ENCODE data around the gene TXNRD2. TPM values are rescaled to one million over a fixed set of nuclear protein-coding genes. Genes with fewer than 3 reads are reported as not detected.

Gene TXNRD2
- total RNA-seq, 4 donors from 2014 or later = 8.0 to 11.3 (median 10.4) TPM

DNA sequence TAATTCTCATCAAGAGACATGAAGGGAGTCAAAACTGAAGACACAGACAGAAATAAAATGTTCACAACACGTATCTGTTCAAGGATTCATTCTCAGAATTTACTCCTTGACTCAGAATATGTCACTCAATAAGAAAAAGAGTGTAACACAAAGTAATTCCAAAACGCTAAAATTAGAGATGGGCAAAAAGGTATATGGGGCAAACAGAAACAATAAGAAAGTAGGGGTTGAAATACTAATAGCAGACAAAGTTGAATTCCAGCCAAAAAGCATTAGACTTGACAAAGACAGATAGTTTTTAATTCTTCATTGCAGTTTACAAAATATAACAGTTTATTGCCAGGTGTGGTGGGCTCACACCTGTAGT, 113.6 kb downstream of the TXNRD2 start:
- WGBS, 2 donors = 55 to 69% methylated on average over 2 of the region's 2 CpGs
- H3K9me3 ChIP-seq = no peaks in the 10 kb centered on the region
- H3K4me1 ChIP-seq = peaks cover 0 to 47% (median 13%) of the 10 kb centered on the region in 3 donors
- H3K27ac ChIP-seq = no peak overlapping the region
- H3K4me3 ChIP-seq = no peak overlapping the region
- intact Hi-C loops (cut with DNase I) = no loop called here
- no peaks in the 10 kb centered on the region for H3K36me3 ChIP-seq
- H3K27me3 ChIP-seq = no peaks in the 10 kb centered on the region
- DNase-seq = no peak
- no peak for TF ChIP-seq POLR2A (IDR thresholded peaks at IDR 0.05)
- TF ChIP-seq, protein P1, sequence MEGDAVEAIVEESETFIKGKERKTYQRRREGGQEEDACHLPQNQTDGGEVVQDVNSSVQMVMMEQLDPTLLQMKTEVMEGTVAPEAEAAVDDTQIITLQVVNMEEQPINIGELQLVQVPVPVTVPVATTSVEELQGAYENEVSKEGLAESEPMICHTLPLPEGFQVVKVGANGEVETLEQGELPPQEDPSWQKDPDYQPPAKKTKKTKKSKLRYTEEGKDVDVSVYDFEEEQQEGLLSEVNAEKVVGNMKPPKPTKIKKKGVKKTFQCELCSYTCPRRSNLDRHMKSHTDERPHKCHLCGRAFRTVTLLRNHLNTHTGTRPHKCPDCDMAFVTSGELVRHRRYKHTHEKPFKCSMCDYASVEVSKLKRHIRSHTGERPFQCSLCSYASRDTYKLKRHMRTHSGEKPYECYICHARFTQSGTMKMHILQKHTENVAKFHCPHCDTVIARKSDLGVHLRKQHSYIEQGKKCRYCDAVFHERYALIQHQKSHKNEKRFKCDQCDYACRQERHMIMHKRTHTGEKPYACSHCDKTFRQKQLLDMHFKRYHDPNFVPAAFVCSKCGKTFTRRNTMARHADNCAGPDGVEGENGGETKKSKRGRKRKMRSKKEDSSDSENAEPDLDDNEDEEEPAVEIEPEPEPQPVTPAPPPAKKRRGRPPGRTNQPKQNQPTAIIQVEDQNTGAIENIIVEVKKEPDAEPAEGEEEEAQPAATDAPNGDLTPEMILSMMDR (IDR thresholded peaks at IDR 0.05) = no peak

DNA sequence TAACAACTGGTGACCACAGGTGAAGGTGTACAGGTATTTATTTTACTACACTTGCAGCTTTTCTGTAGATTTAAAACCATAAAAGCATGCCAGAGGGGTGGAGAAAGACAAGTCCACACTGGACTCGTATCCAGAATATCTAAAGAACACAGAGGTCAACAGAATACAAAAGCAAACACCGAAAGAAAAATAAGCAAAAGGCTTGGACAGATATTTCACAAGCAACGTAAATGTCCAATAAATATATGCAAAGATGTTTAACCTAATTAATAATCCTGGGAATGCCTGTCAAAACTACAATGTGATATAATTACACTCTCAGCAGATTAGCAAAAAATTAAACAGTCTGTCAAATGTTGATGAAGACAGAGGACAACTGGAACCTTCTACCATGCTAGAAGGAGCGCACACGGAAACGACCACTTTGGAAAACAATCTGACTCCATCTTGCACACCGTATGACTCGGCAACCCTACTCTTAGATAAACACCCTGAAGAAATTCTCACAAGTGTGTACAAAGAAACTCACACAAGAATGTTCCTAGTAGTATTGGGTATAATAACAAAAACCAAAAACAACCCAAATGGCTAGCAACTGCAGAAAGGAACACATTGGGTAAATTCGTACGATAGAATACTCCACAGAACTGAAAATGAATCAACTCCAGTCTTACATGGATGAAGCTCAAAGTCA, 114.1 kb downstream of the TXNRD2 start:
- Histone ChIP-seq H3K36me3 (no peaks in the 10 kb centered on the region), H3K27ac (no peak overlapping the region), H3K27me3 (no peaks in the 10 kb centered on the region), H3K9me3 (no peaks in the 10 kb centered on the region), H3K4me3 (no peak overlapping the region), H3K4me1 (peaks cover 0 to 44% (median 13%) of the 10 kb centered on the region in 3 donors)
- TF ChIP-seq, protein P1 (IDR thresholded peaks at IDR 0.05) = no peak
- no peak for TF ChIP-seq POLR2A (IDR thresholded peaks at IDR 0.05)
- WGBS, 2 donors = 49 to 51% methylated on average over 10 of the region's 10 CpGs
- intact Hi-C loops (cut with DNase I) = no loop called here
- no peak for DNase-seq

DNA sequence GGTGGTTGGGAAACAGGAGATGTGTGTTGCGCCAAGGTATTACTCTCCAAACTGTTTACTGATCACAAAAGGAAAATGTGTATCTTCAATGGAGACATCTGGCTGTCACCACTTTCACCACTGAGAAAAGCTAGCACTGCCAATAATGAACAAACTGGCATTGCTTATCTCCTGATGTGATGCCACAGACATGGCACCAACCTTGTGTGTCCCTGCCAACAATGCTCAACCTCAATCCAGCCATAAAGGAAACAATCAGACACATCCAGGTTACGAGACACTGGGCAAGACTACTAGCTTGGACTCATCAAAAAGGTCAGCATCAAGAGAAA, 115.0 kb downstream of the TXNRD2 start:
- DNase-seq = no peak

DNA sequence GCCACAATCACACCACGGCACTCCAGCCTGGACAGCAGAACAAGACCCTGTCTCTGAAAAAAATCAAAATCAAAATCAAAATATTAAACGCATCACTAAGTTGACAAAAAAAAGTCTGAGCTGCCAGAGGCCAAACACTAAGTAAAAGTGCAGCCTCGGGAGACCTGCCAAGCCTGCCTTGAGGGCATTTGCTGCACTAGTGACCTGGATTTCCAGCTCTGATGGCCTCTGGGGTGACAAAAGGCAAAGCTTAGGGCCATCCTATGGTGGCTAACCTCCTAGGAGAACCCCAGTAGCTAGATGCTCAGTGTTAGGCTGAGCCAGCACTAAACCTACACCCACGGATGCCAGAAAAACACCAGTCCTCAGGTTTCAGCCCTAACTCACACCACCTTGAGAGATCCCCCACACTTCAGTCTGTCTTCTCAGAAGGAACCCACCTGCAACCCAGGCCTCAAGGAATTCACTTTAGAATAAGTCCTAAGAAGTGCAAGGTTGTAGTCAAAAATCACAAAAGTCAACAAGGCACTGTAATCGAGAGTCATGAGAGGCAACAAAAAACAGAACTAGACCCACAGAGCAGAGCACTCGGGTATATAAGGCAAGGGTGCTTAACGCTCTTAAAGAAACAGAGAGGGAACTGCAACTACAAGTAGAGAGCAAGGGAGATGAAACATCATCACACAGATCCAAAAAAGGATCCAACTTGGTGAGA, 115.6 kb downstream of the TXNRD2 start:
- no peaks in the 10 kb centered on the region for H3K36me3 ChIP-seq
- no peak overlapping the region for H3K27ac ChIP-seq
- no peaks in the 10 kb centered on the region for H3K9me3 ChIP-seq
- 80 to 83% methylated on average over 7 of the region's 7 CpGs for WGBS, 2 donors
- H3K4me3 ChIP-seq = no peak overlapping the region
- H3K4me1 ChIP-seq = peaks cover 0 to 39% (median 13%) of the 10 kb centered on the region in 3 donors
- no peak for DNase-seq
- intact Hi-C loops (cut with DNase I) = no loop called here
- no peaks in the 10 kb centered on the region for H3K27me3 ChIP-seq
- no peak for TF ChIP-seq POLR2A (IDR thresholded peaks at IDR 0.05)
- TF ChIP-seq, protein P1 (IDR thresholded peaks at IDR 0.05) = no peak

More for the DNA sequence above, 115.0 kb downstream of the TXNRD2 start:
- TF ChIP-seq, protein P1 (IDR thresholded peaks at IDR 0.05) = no peak
- no peak for TF ChIP-seq POLR2A (IDR thresholded peaks at IDR 0.05)
- no peak overlapping the region for H3K27ac ChIP-seq
- no peaks in the 10 kb centered on the region for H3K27me3 ChIP-seq
- H3K4me3 ChIP-seq = no peak overlapping the region
- intact Hi-C loops (cut with DNase I) = no loop called here
- no peaks in the 10 kb centered on the region for H3K36me3 ChIP-seq
- no peaks in the 10 kb centered on the region for H3K9me3 ChIP-seq
- 45 to 46% methylated on average over 2 of the region's 2 CpGs for whole genome bisulfite sequencing, 2 donors
- H3K4me1 ChIP-seq = peaks cover 0 to 39% (median 13%) of the 10 kb centered on the region in 3 donors

Other genes starting within 250 kb of the TXNRD2 start
- 10 to 100 TPM; 19.8 to 69.7 (median 36.3) TPM for gene SEPTIN5, start 227.3 kb downstream of the TXNRD2 start, total RNA-seq
- gene GP1BB, start 218.3 kb downstream of the TXNRD2 start, total RNA-seq = 10 to 100 TPM in 1 of 4 donors, 1 to 10 TPM in 3; 4.8 to 40.0 (median 9.7) TPM
- 1 to 10 TPM in 1 of 4 donors, under 1 TPM in 3; 0.18 to 4.4 (median 0.26) TPM for gene TBX1, start 181.0 kb downstream of the TXNRD2 start, total RNA-seq
- gene GNB1L, start 86.9 kb downstream of the TXNRD2 start, total RNA-seq = 1 to 10 TPM; 5.7 to 8.5 (median 6.4) TPM
- gene RTL10, start 86.9 kb downstream of the TXNRD2 start, total RNA-seq = 10 to 100 TPM in 2 of 4 donors, 1 to 10 TPM in 2; 9.4 to 18.2 (median 11.4) TPM
- 100 to 1,000 TPM; 210 to 422 (median 234) TPM for gene COMT, start within 50 bp of the TXNRD2 start, total RNA-seq
- 10 to 100 TPM in 1 of 4 donors, 1 to 10 TPM in 3; 3.1 to 10.9 (median 7.1) TPM for gene ARVCF, start 75.0 kb upstream of the TXNRD2 start, total RNA-seq
- gene TANGO2, start 79.3 kb upstream of the TXNRD2 start, total RNA-seq = 10 to 100 TPM; 14.0 to 28.2 (median 17.6) TPM
- gene DGCR8, start 138.4 kb upstream of the TXNRD2 start, total RNA-seq = 10 to 100 TPM; 13.7 to 33.8 (median 18.7) TPM
- gene RANBP1, start 174.3 kb upstream of the TXNRD2 start, total RNA-seq = 100 to 1,000 TPM; 178 to 358 (median 212) TPM
- 10 to 100 TPM; 30.9 to 58.6 (median 41.3) TPM for gene TRMT2A, start 175.4 kb upstream of the TXNRD2 start, total RNA-seq
- 10 to 100 TPM; 14.7 to 22.9 (median 18.6) TPM for gene ZDHHC8, start 190.0 kb upstream of the TXNRD2 start, total RNA-seq
- gene CCDC188, start 209.2 kb upstream of the TXNRD2 start, total RNA-seq = 1 to 10 TPM in 1 of 4 donors, not detected in 3; 2.1 TPM